ENCODE measurements around the gene RAP1GAP. TPM values are rescaled to one million over a fixed set of nuclear protein-coding genes. Genes with fewer than 3 reads are reported as not detected.

The RAP1GAP gene
- total RNA-seq, 1 donor from 2014 or later = 0.64 TPM

DNA sequence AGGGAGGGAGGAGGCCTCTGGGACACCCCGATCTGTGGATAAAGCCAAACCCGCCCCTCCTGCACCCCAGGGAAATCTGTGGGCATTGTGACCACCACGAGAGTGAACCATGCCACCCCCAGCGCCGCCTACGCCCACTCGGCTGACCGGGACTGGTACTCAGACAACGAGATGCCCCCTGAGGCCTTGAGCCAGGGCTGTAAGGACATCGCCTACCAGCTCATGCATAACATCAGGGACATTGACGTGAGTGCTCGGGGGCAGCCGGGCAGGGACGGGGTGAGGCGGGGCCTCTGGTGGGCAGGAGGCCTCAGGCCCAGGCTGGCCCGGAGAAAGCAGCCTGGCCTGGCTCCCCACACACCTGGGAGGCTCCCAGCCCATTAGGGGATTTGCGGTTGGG is 105.2 kb downstream of the RAP1GAP start:
- H3K4me3 ChIP-seq = no peak overlapping the region
- H3K9me3 ChIP-seq = no peaks in the 10 kb centered on the region
- no peaks in the 10 kb centered on the region for H3K27me3 ChIP-seq
- H3K4me1 ChIP-seq = no peaks in the 10 kb centered on the region
- intact Hi-C loops (cut with DNase I) = no loop called here
- DNase-seq (ENCODE audit: low spot score in 2 of 2) = no peak
- TF ChIP-seq, protein P1, sequence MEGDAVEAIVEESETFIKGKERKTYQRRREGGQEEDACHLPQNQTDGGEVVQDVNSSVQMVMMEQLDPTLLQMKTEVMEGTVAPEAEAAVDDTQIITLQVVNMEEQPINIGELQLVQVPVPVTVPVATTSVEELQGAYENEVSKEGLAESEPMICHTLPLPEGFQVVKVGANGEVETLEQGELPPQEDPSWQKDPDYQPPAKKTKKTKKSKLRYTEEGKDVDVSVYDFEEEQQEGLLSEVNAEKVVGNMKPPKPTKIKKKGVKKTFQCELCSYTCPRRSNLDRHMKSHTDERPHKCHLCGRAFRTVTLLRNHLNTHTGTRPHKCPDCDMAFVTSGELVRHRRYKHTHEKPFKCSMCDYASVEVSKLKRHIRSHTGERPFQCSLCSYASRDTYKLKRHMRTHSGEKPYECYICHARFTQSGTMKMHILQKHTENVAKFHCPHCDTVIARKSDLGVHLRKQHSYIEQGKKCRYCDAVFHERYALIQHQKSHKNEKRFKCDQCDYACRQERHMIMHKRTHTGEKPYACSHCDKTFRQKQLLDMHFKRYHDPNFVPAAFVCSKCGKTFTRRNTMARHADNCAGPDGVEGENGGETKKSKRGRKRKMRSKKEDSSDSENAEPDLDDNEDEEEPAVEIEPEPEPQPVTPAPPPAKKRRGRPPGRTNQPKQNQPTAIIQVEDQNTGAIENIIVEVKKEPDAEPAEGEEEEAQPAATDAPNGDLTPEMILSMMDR (IDR thresholded peaks at IDR 0.05) = no peak
- no peaks in the 10 kb centered on the region for H3K36me3 ChIP-seq
- H3K27ac ChIP-seq = no peak overlapping the region

DNA sequence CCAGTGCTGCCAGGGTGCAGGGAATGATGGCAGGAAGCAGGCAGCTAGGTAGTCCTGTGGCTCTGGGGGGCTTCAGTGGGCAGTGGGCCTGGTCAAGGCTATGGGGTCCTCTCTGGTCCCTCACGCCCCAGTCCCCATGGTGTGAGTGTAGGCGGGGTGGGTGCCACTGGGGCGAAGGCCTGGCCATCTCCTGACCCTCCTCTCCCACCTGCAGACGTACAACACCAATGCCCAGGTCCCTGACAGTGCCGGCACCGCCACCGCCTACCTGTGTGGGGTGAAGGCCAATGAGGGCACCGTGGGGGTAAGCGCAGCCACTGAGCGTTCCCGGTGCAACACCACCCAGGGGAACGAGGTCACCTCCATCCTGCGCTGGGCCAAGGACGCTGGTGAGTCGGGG is 106.3 kb downstream of the RAP1GAP start:
- Histone ChIP-seq H3K9me3 (no peaks in the 10 kb centered on the region), H3K4me3 (no peak overlapping the region), H3K36me3 (no peaks in the 10 kb centered on the region), H3K27ac (no peak overlapping the region), H3K27me3 (no peaks in the 10 kb centered on the region), H3K4me1 (no peaks in the 10 kb centered on the region)
- intact Hi-C loops (cut with DNase I) = no loop called here
- TF ChIP-seq, protein P1 (IDR thresholded peaks at IDR 0.05) = no peak
- no peak for DNase-seq (ENCODE audit: low spot score in 2 of 2)

DNA sequence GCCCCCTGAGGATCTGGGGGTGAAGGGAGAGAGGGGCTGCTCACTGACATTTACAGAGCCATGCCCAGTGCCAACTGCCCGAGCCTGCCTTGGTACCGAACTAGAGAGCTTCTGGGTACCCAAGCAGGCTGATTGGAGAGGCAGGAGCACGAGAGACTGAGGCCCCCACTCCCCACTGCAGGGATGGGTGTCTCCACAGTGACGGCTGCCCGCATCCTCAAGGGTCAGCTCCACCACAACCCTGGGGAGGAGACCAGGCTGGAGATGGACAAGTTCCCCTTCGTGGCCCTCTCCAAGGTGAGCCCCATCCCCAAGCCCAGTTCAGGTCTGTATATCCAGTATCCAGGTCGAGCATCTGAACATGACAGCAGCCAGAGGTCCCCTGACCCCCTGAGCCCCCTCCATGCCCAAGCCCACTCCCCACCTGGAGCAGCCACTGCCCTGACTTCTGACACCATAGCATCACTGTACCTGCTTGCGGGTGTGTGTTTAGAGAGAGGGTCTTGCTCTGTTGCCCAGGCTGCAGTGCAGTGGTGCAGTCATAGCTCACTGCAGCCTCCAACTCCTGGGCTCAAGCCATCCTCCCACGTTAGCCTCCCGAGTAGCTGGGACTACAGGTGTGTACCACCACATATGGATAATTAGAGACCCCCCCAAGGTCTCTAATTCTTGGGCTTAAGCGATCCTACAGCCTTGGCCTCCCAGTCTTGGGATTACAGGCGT is 108.1 kb downstream of the RAP1GAP start:
- H3K36me3 ChIP-seq = no peaks in the 10 kb centered on the region
- H3K27ac ChIP-seq = no peak overlapping the region
- no peak overlapping the region for H3K4me3 ChIP-seq
- TF ChIP-seq, protein P1 (IDR thresholded peaks at IDR 0.05) = no peak
- H3K9me3 ChIP-seq = no peaks in the 10 kb centered on the region
- H3K4me1 ChIP-seq = no peaks in the 10 kb centered on the region
- intact Hi-C loops (cut with DNase I) = no loop called here
- no peaks in the 10 kb centered on the region for H3K27me3 ChIP-seq
- no peak for DNase-seq (ENCODE audit: low spot score in 2 of 2)

DNA sequence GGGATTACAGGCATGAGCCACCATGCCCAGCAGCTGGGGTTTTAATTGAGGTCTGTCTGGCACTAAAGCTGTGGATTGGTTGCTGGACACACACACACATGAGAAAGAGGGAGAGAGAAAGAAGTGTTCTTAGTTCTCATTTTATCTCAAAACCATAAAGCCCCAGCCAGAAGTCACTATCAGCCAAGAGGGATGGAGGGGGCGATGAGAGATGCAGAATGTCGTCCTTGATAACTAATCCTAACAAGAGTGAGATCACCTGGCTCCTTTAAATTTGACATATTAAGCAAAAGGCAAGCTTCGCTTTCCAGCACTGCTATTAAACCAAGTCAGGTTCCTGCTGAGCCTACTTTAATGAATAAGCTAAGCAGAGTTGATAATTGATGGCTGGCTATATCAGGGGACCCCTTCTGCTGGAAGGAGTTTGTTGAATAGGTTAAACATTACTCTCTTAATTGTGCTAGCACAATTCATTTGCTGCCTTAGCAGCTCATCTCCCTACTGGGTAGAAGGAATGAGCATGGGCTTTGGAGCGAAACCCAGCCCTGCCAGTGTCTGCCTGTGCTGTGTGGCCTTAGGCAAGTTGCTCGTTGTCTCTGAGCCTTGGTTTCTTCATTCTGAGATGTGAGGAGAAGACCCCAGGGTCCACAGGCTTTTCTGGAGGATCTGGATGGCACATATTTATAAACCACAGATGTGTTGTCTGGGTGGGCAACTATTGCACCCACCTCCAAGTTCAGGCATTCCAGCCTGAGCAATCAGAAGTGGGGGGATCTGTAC is 109.2 kb downstream of the RAP1GAP start:
- intact Hi-C loops (cut with DNase I) = no loop called here
- Histone ChIP-seq H3K27me3 (no peaks in the 10 kb centered on the region), H3K4me3 (no peak overlapping the region), H3K4me1 (no peaks in the 10 kb centered on the region), H3K36me3 (no peaks in the 10 kb centered on the region), H3K27ac (no peak overlapping the region), H3K9me3 (no peaks in the 10 kb centered on the region)
- TF ChIP-seq, protein P1 (IDR thresholded peaks at IDR 0.05) = no peak
- DNase-seq (ENCODE audit: low spot score in 2 of 2) = no peak

DNA sequence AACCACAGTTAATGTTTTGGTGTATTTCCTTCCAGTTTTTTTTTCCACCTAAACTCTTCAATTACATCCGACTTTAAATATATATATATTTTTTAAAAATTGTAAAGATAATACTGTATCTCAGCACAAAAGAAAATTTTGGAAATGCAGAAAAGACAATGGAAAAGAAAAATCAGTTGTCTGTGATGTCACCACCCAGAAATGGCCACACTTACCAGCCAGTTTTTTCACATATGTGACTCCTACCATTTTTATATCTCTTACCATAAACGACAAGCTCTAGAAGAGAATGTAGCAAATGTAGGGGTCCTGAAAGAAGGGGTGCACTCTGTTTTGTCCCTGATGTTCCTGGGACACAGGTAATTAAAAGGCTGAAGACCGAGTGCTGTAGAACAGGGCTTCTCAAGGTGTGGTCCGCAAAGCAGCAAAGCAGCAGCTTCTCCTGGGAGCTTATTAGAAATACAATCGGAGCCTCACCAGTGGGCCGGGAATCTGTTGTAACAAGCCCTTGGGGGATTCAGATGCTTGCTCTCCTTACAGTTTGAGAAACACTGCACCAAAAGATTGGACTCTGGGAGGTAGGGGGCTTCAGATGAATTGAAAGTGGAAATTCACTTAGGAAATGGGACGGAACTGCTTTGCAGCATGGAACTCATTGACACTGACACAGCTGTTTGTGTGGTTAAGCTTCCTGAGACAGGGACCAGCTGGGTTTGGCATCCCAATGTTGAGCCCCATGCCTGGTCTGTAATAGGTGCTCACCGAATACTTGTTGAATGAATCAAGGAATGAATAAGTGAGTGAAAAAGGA is 115.8 kb downstream of the RAP1GAP start:
- H3K27ac ChIP-seq = no peak overlapping the region
- no peak for DNase-seq (ENCODE audit: low spot score in 2 of 2)
- no peaks in the 10 kb centered on the region for H3K9me3 ChIP-seq
- TF ChIP-seq, protein P1 (IDR thresholded peaks at IDR 0.05) = no peak
- H3K27me3 ChIP-seq = no peaks in the 10 kb centered on the region
- H3K36me3 ChIP-seq = no peaks in the 10 kb centered on the region
- no peak overlapping the region for H3K4me3 ChIP-seq
- intact Hi-C loops (cut with DNase I) = no loop called here
- no peaks in the 10 kb centered on the region for H3K4me1 ChIP-seq
